WTC11 (cell line): ENCODE results near the gene ZNF121.

ENCODE experiments used
- CBFB ChIP-seq: sonication (generic); formaldehyde crosslinking; IDR thresholded peaks from 2 replicates; pipeline ENCODE4 v1.8.1; 2022; ENCODE audit warnings: mild to moderate bottlenecking, low read depth, missing genetic modification reagents
- CTCF ChIP-seq: fragments of 200-600 bp; IDR thresholded peaks from 2 replicates; pipeline ENCODE4 v1.8.0; 2022; ENCODE audit warnings: antibody characterized with exemption
- GABPB1 ChIP-seq: sonication (generic); formaldehyde crosslinking; IDR thresholded peaks from 2 replicates; pipeline ENCODE4 v1.8.1; 2023; ENCODE audit warnings: mild to moderate bottlenecking, missing genetic modification reagents
- GRHL2 ChIP-seq: fragments of 250-450 bp; sonication (Bioruptor Pico); IDR thresholded peaks from 2 replicates; pipeline ENCODE4 v1.8.0; 2022; ENCODE audit warnings: mild to moderate bottlenecking, moderate library complexity; ENCODE audit not compliant: insufficient replicate concordance, severe bottlenecking
- KAT7 ChIP-seq: sonication (generic); formaldehyde crosslinking; IDR thresholded peaks from 2 replicates; pipeline ENCODE4 v1.8.1; 2023; ENCODE audit warnings: missing genetic modification reagents, mild to moderate bottlenecking, borderline replicate concordance
- MYBL2 ChIP-seq: sonication (generic); formaldehyde crosslinking; IDR thresholded peaks from 2 replicates; pipeline ENCODE4 v1.8.1; 2023; ENCODE audit warnings: mild to moderate bottlenecking, moderate library complexity, missing genetic modification reagents
- TEAD1 ChIP-seq: sonication (generic); formaldehyde crosslinking; IDR thresholded peaks from 2 replicates; pipeline ENCODE4 v1.8.0; 2022; ENCODE audit warnings: mild to moderate bottlenecking, missing genetic modification reagents
- USF2 ChIP-seq: sonication (generic); formaldehyde crosslinking; IDR thresholded peaks from 2 replicates; pipeline ENCODE4 v1.8.1; 2023; ENCODE audit warnings: mild to moderate bottlenecking, missing genetic modification reagents, moderate library complexity
- ZNF263 ChIP-seq: sonication (generic); formaldehyde crosslinking; IDR thresholded peaks from 2 replicates; pipeline ENCODE4 v1.8.1; 2022; ENCODE audit warnings: low read depth, mild to moderate bottlenecking, moderate library complexity, missing genetic modification reagents
- TF ChIP-seq, protein P1 (sequence below): sonication (generic); formaldehyde crosslinking; IDR thresholded peaks from 2 replicates; pipeline ENCODE4 v1.8.1; 2022; ENCODE audit warnings: low read depth, missing genetic modification reagents, borderline replicate concordance

DNA sequence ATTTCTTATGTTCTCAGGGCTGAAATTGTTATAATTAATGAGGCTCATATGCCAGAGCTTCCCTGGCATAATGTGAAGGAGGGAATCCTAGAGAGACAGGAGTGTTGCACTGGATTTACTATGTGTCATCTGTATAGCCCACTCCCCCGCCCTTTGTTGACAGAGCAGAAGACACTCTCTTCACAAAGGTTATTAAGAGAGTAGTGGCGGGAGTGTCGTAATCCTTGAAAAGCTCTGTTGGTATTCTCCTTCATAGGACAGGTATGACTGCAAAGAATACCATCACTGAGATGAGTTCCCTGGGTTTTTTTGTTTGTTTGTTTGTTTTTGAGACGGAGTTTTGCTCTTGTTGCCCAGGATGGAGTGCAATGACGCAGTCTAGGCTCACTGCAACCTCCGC is 14.0 kb downstream of the ZNF121 start:
- no peak for TF ChIP-seq USF2 (CRISPR knock-in tag)
- TF ChIP-seq, protein P1, sequence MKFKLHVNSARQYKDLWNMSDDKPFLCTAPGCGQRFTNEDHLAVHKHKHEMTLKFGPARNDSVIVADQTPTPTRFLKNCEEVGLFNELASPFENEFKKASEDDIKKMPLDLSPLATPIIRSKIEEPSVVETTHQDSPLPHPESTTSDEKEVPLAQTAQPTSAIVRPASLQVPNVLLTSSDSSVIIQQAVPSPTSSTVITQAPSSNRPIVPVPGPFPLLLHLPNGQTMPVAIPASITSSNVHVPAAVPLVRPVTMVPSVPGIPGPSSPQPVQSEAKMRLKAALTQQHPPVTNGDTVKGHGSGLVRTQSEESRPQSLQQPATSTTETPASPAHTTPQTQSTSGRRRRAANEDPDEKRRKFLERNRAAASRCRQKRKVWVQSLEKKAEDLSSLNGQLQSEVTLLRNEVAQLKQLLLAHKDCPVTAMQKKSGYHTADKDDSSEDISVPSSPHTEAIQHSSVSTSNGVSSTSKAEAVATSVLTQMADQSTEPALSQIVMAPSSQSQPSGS (CRISPR knock-in tag) = no peak
- TF ChIP-seq CTCF = no peak
- TF ChIP-seq GABPB1 (CRISPR knock-in tag) = no peak
- TF ChIP-seq TEAD1 (CRISPR knock-in tag) = no peak
- no peak for TF ChIP-seq GRHL2 (CRISPR knock-in tag)
- TF ChIP-seq MYBL2 (CRISPR knock-in tag) = no peak
- TF ChIP-seq CBFB = no peak
- no peak for TF ChIP-seq ZNF263 (CRISPR knock-in tag)
- TF ChIP-seq KAT7 (CRISPR knock-in tag) = no peak
